DMS114 treated with DMSO at 0.1 percent for 48 hours (cell line): ENCODE results near the gene GDI1.

Source experiments
- DNase-seq: peaks from one replicate; lab custom pipeline; 2025; ENCODE audit not compliant: unreplicated experiment; lab: John Stamatoyannopoulos, UW

Gene GDI1

GRCh38 chrX:154481195-154481594 is 44.2 kb downstream of the GDI1 start:
- no peak for DNase-seq

DNA sequence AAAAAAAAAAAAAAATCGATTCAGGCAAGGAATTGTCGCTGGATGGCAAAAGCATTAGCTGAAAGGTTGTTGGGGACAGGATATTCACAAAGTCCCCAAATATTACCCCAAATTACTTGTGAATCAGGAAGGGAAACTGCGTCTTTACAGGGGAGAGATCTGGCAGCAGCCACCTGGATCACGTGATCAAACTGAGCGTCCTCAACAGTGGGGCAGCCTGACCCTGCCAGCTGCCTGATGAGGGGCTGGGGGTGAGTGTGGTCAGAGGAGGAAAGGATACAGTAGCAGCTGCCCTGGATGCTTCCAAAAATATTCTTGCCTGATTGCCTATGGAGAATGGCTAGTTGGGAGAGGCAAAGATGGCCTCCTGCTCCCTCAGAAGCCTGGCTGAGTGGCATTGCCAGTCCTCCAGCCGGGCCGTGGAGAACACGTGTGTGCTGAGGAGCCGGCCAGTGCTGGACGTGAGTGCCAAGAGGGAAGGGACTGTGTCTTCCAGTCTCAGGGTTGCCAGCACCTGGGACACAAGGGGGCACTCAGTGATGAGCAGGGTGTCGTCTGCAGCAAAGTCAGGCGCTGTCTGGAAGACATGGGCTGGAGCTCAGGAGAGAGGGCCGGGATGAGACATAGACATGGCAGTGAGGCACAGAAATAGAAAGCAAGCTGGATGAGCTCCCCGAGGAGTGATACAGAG is 45.1 kb downstream of the GDI1 start:
- DNase-seq = no peak

DNA sequence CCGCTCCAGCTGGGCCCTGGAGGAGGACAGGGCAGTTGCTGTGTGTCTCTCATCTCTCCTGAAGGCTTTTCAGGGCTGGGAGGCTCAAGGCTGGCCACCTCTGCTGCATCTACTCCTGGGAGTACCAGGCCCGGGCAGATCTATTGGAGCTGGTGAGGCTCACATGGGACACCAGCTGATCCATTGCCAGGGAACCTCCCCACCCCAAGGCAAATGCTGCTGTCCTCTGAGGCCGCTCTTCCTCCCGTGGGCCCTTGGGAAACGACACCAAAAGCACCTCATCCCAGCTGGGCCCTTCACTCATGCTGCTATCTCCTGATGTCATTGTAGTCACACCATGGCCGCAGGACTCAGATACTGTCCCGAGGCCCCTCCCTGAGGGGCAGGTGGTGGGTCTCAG is 45.8 kb downstream of the GDI1 start:
- DNase-seq = no peak

- no peak for DNase-seq
These were observed 46.4 kb downstream of the GDI1 start for GRCh38 chrX:154483325-154483724.

GRCh38 chrX:154484255-154485149 is 47.5 kb downstream of the GDI1 start:
- no peak for DNase-seq

DNA sequence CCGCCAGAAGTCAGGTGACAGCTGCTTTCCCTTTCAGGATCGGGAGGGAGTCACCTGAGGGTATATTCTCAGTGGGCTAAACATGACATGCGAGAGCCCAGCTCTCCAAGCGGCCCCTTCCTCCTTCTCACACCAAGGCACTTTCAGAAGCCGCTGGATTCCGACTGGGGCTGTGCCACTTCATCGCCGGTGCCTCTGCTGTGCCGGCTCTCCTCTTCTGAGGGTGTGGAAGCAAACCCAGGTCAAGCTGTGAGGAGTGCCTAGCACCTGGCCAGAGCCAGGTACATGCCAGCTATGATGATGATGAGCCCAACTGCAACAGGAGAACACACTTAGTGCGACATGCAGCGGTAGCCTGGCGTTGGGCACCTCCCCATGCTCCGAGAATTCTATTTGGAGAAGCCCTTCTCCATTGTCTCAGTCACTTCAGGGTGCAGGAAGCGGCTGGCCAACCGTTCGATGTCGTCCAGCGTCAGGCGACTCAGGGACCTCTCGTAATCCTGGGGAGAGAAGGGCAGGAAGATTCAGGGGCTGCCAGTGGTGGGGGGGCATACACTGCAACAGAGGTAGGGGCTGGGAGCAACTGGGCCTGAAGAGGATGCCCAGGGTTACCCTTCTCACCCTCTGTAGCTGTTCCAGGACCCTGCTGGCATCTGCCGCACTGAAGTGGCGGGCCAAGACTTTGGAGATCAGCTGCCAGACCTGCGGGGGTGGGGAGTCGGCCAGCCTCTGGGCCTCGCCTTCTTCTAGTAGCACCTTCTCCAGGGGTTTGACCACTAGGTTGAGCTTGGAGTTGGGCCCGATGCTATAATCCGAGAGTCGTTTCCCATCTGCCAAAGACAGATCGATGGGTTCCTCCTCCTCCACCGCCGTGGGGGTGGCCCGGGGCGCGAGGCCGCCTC is 48.4 kb downstream of the GDI1 start:
- no peak for DNase-seq

GRCh38 chrX:154486052-154486395 is 49.1 kb downstream of the GDI1 start:
- no peak for DNase-seq

- no peak for DNase-seq
These were observed 49.6 kb downstream of the GDI1 start, which contains the start of gene UBL4A for GRCh38 chrX:154486396-154487207. TSS of gene UBL4A (minus strand) at chrX:154486615. CDS start at chrX:154486584, 31 bp downstream.

GRCh38 chrX:154487518-154488290 is 50.8 kb downstream of the GDI1 start:
- DNase-seq = no peak

DNA sequence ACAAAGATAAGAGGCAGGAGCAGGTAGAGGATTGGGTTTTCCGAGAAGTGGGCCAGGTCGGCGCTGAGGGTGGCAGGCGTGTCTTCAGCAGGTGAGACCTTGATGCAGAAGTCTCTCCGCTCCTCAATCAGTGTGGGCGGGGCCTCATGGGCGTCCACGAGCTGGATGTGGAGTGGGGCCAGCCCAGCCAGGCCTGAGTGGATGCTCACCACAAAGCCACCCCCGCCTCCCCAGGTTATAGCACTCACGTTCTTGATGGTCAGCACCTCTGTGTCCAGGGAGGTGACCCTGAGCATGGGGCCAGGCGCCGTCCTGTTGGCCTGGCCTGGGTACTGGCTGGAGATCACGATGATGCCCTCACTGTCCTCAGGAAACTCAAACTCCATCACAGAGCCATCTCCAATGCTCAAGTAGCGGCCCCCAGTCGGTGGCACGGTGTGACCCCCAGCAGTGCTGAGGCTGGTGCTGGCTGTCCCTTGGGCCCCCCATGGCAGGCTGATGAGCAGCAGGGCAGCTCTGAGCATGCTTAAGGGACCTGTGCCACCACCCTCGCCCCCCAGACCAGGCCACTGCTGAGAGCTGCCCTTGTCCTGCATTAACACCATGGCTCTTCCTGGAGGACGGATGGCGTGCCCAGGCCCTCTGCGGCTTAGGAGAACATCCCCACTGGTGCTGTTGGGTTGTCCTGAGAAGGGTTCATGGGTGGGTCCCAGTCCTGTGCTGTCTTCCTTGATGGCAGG is 51.6 kb downstream of the GDI1 start:
- no peak for DNase-seq

DNA sequence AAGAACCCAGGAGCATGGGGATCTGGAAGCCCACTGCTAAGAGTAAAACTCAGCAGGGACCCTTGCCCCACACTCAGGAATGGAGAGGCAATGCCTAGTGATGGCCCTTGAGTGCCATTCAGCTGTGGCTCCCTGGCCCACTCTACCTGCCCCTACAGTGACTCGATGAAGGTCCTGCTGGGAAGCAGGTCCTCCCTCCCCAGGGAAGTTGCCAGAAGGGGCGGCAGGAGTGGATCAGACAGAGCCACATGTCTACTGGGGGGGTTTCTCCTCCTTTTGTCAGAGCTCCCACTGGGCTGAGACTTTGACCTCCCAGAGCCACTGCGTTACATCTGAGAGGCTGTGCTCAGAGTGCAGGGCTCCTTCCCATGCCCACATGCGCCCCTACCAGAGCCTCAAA is 52.2 kb downstream of the GDI1 start:
- DNase-seq = no peak

- DNase-seq = no peak
These were observed 53.1 kb downstream of the GDI1 start for GRCh38 chrX:154490021-154490413.

GRCh38 chrX:154490414-154491083 is 53.6 kb downstream of the GDI1 start, which contains the start of gene SLC10A3:
TSS of gene SLC10A3 (minus strand) at chrX:154490629. CDS start at chrX:154488940, 1,689 bp downstream.
- peak; percentile 56 for DNase-seq
